Cardiac fibroblast (primary cell): ENCODE results near the gene TIMM22.

Experiments
- DNase-seq, 2 donors: peaks; one replicate each; pipeline versions ENCODE4 v3.0.0 to v3.0.0-alpha.2; 2010; ENCODE audit warnings: low read depth in 2 of 2
- H3K4me3 ChIP-seq, 2 donors: replicated peaks in 1 of 2; 1 replicate in 1 of 2; 2 replicates in 1 of 2; pipeline ENCODE4 v1.5.1; 2011; ENCODE audit warnings: low read depth in 2 of 2, low read length in 2 of 2, mild to moderate bottlenecking in 2 of 2, moderate library complexity in 1 of 2
- TF ChIP-seq, protein P1 (sequence below): IDR thresholded peaks from one replicate; pipeline ENCODE4 v1.5.1; 2011; ENCODE audit warnings: low read depth, mild to moderate bottlenecking, low read length, inconsistent platforms

The TIMM22 gene

DNA sequence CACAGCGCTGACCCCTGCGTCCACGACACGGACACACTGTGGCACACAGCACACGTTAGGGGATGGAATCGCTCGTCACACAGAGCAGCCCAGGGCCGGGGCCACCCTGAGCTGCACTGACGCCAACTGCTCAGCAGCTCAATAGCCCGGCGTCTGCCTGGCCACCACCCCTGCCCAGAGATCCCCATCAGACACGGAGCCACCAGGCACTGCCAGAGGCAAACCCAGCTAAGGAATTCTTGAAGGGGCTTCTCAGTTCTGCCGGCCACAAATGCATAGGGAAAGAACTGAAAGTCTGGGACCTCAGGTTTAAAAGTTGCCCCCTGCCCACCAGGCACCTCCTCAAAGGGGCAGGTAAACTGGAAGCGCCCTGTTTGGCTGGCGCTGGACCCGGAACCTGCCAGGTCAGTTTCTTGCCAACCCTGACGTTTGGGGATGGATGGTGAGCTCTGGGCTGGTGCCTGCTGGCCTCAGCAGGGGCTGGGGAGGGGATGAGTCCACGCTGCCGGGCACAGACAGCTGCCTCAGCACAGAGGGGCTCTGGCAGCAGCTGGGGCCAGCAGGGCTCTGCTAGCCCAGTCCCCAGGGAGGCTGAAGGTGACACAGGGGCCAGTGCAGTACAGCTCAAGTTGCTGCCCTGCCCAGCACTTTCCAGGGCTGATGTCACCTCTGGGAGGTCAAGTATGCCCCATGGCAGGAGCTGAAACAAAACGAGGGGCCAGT is 33.2 kb downstream of the TIMM22 start:
- no peak for DNase-seq
- H3K4me3 ChIP-seq: no peak overlapping the region
- TF ChIP-seq, protein P1, sequence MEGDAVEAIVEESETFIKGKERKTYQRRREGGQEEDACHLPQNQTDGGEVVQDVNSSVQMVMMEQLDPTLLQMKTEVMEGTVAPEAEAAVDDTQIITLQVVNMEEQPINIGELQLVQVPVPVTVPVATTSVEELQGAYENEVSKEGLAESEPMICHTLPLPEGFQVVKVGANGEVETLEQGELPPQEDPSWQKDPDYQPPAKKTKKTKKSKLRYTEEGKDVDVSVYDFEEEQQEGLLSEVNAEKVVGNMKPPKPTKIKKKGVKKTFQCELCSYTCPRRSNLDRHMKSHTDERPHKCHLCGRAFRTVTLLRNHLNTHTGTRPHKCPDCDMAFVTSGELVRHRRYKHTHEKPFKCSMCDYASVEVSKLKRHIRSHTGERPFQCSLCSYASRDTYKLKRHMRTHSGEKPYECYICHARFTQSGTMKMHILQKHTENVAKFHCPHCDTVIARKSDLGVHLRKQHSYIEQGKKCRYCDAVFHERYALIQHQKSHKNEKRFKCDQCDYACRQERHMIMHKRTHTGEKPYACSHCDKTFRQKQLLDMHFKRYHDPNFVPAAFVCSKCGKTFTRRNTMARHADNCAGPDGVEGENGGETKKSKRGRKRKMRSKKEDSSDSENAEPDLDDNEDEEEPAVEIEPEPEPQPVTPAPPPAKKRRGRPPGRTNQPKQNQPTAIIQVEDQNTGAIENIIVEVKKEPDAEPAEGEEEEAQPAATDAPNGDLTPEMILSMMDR: no peak

DNA sequence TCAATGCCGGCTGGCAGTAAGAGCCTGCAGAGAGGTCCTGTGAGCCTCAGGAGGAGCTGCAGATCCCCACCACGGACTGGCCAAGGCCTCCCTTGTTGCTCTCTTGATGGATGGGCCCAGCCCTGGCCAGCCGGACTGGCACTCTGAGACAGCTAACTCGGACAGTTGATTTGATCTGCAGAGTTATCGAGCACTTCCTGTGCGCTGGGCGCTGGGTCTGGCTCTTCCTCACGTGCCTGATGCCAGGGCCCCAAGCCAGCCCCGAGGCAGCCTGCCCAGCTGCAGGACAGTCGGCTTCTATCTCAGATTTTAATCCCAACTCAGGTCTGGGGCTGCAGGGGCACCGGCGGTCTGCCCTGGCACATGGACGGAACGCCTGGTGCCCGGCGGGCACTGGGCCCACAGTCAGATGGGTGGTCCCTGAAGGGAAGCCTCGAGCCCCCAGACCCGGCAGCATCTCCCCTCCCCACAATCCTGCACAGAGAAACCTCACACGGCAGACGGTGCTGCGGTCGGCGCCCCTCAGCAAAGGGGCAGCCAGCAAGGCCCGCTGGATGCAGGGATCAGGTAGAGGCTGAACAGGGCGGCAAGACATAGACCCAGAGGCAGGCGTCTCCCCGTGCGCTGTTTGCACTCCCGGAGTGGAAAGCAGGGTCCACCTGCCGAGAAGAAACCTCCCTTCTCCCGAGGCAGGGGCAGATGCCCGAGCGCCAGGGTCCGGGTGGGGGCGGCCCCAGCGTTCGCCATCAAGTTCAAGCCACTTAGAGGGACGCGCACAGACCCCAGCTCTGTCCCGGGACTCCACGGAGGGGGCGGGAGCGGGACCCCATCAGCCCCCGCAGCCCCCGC is 34.0 kb downstream of the TIMM22 start:
- TF ChIP-seq, protein P1: no peak
- H3K4me3 ChIP-seq: no peak overlapping the region
- peak in 1 of 2 donors; percentile 17 for DNase-seq

DNA sequence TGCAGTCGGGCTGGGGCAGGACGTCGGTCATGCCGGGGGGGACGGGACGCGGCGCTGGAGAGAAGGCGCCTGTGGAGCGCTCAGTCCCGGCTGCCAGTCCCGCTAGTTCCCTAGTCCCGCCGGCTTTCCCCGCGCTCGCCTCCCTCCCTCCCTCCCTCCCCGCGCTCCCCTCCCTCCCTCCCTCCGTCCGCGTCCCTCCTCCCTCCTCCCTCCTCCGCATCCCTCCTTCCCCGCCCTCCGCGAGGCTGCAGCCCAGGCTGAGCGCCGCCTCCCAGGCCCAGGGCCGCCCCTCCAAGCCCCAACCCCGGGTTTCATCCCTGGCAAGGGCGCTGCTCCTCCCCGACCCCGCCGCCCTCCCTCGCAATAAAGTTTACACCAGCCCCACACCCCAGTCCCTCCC is 34.8 kb downstream of the TIMM22 start:
- peak; percentile 35 to 70 for DNase-seq
- H3K4me3 ChIP-seq: no peak overlapping the region
- TF ChIP-seq, protein P1: no peak

DNA sequence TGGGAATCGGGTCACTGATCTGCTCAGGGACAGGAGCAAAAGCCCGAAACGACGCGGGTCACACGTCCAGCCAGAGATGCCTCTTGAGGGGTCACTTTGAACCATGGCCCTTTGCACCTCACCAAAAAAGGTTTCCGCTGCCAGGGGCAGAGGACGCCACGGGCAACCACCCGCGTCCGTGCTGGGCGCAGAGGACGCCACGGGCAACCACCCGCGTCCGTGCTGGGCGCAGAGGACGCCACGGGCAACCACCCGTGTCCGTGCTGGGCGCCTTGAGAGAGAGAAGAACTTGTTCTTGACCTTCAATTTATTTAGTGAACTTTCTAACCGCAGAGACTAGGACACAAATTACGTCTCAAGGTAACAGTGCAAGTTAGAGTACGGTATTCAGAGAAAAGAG is 35.5 kb downstream of the TIMM22 start:
- no peak overlapping the region for H3K4me3 ChIP-seq
- DNase-seq: no peak
- TF ChIP-seq, protein P1: no peak

DNA sequence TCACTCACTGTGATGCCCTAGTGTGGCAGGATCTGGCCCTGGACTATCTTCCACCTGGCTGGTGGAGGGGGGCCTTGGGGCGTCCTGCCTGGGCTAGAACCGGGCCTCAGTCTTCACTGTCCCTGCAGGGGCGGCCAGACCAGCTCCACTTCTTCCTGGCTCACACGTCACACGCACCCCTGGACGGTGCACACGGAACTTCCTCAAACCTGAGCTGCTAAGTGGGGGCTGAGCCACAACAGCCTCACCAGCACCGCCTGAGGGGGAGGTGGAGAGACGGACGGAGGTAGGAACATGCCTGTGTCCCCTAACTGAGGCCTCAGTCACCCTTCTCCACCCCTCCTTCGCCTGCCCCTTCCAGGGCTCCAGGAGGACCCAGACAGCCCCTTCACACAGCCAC is 36.6 kb downstream of the TIMM22 start:
- no peak overlapping the region for H3K4me3 ChIP-seq
- DNase-seq: no peak
- TF ChIP-seq, protein P1: no peak

DNA sequence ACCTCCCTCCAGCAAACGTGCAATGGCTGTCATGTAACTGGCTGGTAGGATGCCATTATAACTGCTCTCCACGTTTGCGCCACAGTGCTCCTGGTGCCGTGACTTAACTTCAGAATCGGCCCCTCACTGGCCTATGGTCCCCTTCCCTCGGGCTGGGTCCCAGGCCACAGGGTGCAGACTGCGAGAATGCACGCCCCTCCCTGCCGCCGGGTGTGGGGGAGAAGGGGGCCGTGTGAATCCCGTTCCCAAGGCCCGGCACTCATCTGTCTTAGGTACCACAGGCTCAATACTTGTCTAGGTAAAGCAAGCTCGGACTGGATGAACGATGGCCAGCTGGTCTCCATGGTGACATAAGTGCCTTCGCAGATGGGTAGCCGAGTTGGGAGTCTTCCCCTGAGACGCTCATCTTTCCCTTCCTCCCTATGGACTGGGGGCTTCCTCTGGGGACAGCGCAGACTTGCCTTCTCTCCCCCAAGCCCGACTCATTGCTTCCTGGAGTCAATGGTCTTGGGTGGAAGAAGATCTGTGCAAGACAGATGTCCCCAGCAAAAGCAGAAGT is 37.8 kb downstream of the TIMM22 start:
- TF ChIP-seq, protein P1: no peak
- H3K4me3 ChIP-seq: no peak overlapping the region
- no peak for DNase-seq
